Skeletal muscle satellite cell (primary cell): ENCODE measurements around the gene MEST.

Source experiments
- H3K27me3 ChIP-seq: 2 replicates; pipeline ENCODE4 v1.7.0; 2013; ENCODE audit warnings: low read length; ENCODE audit not compliant: control insufficient read depth, insufficient read depth
- H3K36me3 ChIP-seq: 2 replicates; pipeline ENCODE4 v1.7.0; 2013; ENCODE audit warnings: mild to moderate bottlenecking, control low read depth, low read length; ENCODE audit not compliant: insufficient read depth
- H3K4me1 ChIP-seq: 2 replicates; pipeline ENCODE4 v1.7.0; 2013; ENCODE audit warnings: low read length; ENCODE audit not compliant: control insufficient read depth, insufficient read depth
- H3K4me2 ChIP-seq: 2 replicates; pipeline ENCODE4 v1.7.0; 2013; ENCODE audit warnings: mild to moderate bottlenecking, low read length
- H3K4me3 ChIP-seq: 2 replicates; pipeline ENCODE4 v1.7.0; 2013; ENCODE audit warnings: low read length
- H3K9ac ChIP-seq: 2 replicates; pipeline ENCODE4 v1.7.0; 2013; ENCODE audit warnings: mild to moderate bottlenecking, low read depth, low read length, moderate library complexity
- H3K9me3 ChIP-seq: replicated peaks from 2 replicates; pipeline ENCODE4 v1.7.0; 2013; ENCODE audit warnings: mild to moderate bottlenecking, control low read depth, low read length

MEST gene

GRCh38 chr7:130468612-130469011, 23.3 kb upstream of the MEST start:
- H3K9ac ChIP-seq = no peak overlapping the region
- no peaks in the 10 kb centered on the region for H3K9me3 ChIP-seq
- H3K4me2 ChIP-seq = no peak overlapping the region
- no peaks in the 10 kb centered on the region for H3K4me1 ChIP-seq
- H3K36me3 ChIP-seq = no peaks in the 10 kb centered on the region
- H3K27me3 ChIP-seq = peaks cover 5% of the 10 kb centered on the region
- no peak overlapping the region for H3K4me3 ChIP-seq

DNA sequence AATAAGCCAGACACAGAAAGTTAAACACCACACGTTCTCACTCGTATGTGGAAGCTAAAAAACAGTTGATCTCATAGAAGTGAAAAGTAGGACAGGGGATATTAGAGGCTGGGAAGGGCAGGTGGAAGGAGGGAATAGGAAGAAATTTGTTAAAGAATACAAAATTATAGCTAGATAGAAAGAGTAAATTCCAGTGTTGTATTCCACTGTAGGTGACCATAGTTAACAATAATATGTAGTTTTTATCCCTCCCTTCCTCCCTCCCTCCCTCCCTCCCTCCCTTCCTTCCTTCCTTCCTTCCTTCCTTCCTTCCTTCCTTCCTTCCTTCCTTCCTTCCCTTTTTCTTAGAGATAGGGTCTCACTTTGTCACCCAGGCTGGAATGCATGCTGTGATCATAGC, 19.9 kb upstream of the MEST start:
- no peak overlapping the region for H3K4me3 ChIP-seq
- H3K9ac ChIP-seq = no peak overlapping the region
- no peaks in the 10 kb centered on the region for H3K36me3 ChIP-seq
- H3K4me2 ChIP-seq = no peak overlapping the region
- H3K9me3 ChIP-seq = no peaks in the 10 kb centered on the region
- no peaks in the 10 kb centered on the region for H3K4me1 ChIP-seq
- peaks cover 25% of the 10 kb centered on the region for H3K27me3 ChIP-seq

- Histone ChIP-seq H3K9ac (no peak overlapping the region), H3K4me3 (no peak overlapping the region), H3K4me1 (no peaks in the 10 kb centered on the region), H3K36me3 (no peaks in the 10 kb centered on the region), H3K4me2 (no peak overlapping the region), H3K9me3 (no peaks in the 10 kb centered on the region), H3K27me3 (peaks cover 31% of the 10 kb centered on the region)
These were observed 18.6 kb upstream of the MEST start for GRCh38 chr7:130473289-130473688.

DNA sequence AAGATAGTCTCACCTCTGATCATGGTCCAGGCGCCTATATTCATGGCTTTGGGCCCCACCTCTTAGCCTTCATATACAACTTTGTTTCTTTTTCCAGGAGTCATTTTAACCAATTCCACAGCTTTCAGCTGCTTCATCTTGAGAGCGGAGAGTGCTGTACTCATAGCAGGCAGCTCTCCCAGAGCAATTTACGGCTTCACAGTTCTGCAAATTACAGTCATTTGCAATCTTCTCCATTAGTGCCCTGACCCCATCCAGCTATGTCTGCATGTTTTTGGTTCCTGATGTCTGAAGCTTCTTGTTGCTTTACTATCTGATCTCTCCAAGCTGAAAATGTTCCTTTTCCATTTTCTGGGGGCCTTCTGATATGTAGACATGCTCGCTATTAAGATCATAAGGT, 18.0 kb upstream of the MEST start:
- Histone ChIP-seq H3K9me3 (no peaks in the 10 kb centered on the region), H3K4me1 (no peaks in the 10 kb centered on the region), H3K4me2 (no peak overlapping the region), H3K27me3 (peaks cover 31% of the 10 kb centered on the region), H3K9ac (no peak overlapping the region), H3K4me3 (no peak overlapping the region), H3K36me3 (no peaks in the 10 kb centered on the region)

- H3K4me1 ChIP-seq = no peaks in the 10 kb centered on the region
- H3K9ac ChIP-seq = no peak overlapping the region
- H3K9me3 ChIP-seq = no peaks in the 10 kb centered on the region
- H3K36me3 ChIP-seq = no peaks in the 10 kb centered on the region
- peaks cover 31% of the 10 kb centered on the region for H3K27me3 ChIP-seq
- no peak overlapping the region for H3K4me2 ChIP-seq
- H3K4me3 ChIP-seq = no peak overlapping the region
These were observed 16.1 kb upstream of the MEST start for GRCh38 chr7:130475776-130476175.

- H3K4me3 ChIP-seq = no peak overlapping the region
- no peaks in the 10 kb centered on the region for H3K36me3 ChIP-seq
- peaks cover 31% of the 10 kb centered on the region for H3K27me3 ChIP-seq
- no peaks in the 10 kb centered on the region for H3K9me3 ChIP-seq
- H3K9ac ChIP-seq = no peak overlapping the region
- H3K4me1 ChIP-seq = no peaks in the 10 kb centered on the region
- H3K4me2 ChIP-seq = no peak overlapping the region
These were observed 15.4 kb upstream of the MEST start for GRCh38 chr7:130476297-130477150.

GRCh38 chr7:130478991-130479390, 12.9 kb upstream of the MEST start:
- H3K4me2 ChIP-seq = no peak overlapping the region
- no peak overlapping the region for H3K9ac ChIP-seq
- H3K36me3 ChIP-seq = no peaks in the 10 kb centered on the region

DNA sequence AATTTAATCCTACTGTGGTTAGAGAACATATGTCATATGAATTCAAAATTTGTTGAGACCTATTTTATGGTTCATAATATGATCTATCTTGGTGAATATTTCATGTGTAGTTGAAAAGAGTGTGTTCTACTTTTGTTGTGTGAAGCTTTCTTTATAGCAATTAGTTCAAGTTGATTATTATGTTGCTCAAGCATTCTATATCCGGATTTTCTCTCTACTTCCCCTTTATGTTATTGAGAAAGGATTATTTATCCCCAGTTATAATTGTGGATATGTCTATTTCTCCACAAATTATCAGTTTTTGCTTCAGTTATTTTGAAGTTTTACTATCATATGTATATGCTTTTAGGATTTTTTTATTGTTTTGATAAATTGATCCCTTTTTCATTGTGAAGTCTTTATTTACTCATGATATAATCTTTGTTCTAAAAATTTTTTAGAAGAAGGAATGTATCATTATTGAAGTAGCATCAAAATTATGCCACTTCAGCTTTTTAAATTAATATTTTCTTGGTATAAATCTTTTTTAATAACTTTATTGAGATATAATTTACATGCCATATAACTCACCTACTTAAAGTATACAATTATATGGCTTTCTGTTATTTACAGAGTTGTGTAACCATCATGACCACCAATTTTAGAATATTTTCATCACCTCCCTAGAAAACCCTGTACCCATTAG, 12.0 kb upstream of the MEST start:
- no peak overlapping the region for H3K9ac ChIP-seq
- H3K4me2 ChIP-seq = no peak overlapping the region
- no peaks in the 10 kb centered on the region for H3K9me3 ChIP-seq
- peaks cover 32% of the 10 kb centered on the region for H3K27me3 ChIP-seq
- no peaks in the 10 kb centered on the region for H3K36me3 ChIP-seq
- H3K4me1 ChIP-seq = no peaks in the 10 kb centered on the region
- no peak overlapping the region for H3K4me3 ChIP-seq

More at GRCh38 chr7:130478991-130479390, 12.9 kb upstream of the MEST start:
- no peaks in the 10 kb centered on the region for H3K4me1 ChIP-seq
- H3K27me3 ChIP-seq = peaks cover 36% of the 10 kb centered on the region
- H3K4me3 ChIP-seq = no peak overlapping the region
- H3K9me3 ChIP-seq = no peaks in the 10 kb centered on the region

GRCh38 chr7:130481898-130482297, 10.0 kb upstream of the MEST start:
- H3K9me3 ChIP-seq = no peaks in the 10 kb centered on the region
- H3K4me3 ChIP-seq = no peak overlapping the region
- no peaks in the 10 kb centered on the region for H3K36me3 ChIP-seq
- no peak overlapping the region for H3K4me2 ChIP-seq
- no peaks in the 10 kb centered on the region for H3K4me1 ChIP-seq
- peaks cover 26% of the 10 kb centered on the region for H3K27me3 ChIP-seq
- no peak overlapping the region for H3K9ac ChIP-seq

- no peaks in the 10 kb centered on the region for H3K36me3 ChIP-seq
- no peak overlapping the region for H3K9ac ChIP-seq
- H3K4me2 ChIP-seq = no peak overlapping the region
- H3K27me3 ChIP-seq = peaks cover 22% of the 10 kb centered on the region
- H3K9me3 ChIP-seq = no peaks in the 10 kb centered on the region
- no peaks in the 10 kb centered on the region for H3K4me1 ChIP-seq
- H3K4me3 ChIP-seq = no peak overlapping the region
These were observed 8.9 kb upstream of the MEST start for GRCh38 chr7:130483031-130483430.

GRCh38 chr7:130485734-130486113, 6.2 kb upstream of the MEST start:
- H3K4me3 ChIP-seq = no peak overlapping the region
- no peaks in the 10 kb centered on the region for H3K9me3 ChIP-seq
- peaks cover 46% of the 10 kb centered on the region for H3K27me3 ChIP-seq
- H3K4me2 ChIP-seq = no peak overlapping the region
- no peak overlapping the region for H3K9ac ChIP-seq
- no peaks in the 10 kb centered on the region for H3K36me3 ChIP-seq
- H3K4me1 ChIP-seq = peaks cover 3% of the 10 kb centered on the region
